T-helper 1 cell (primary cell): ENCODE data around the gene MYH7B.
A peak's percentile ranks its signal among the peaks of the same experiment; 100 is the strongest.

Experiments used
- DNase-seq, 5 donors: peaks; one replicate each; pipeline ENCODE4 v3.0.0-alpha.2; 2012 to 2020

The MYH7B gene

GRCh38 chr20:34994509-34995131 is 39.0 kb downstream of the MYH7B start:
- no peak for DNase-seq

- DNase-seq, result no peak
These were observed 39.5 kb downstream of the MYH7B start for GRCh38 chr20:34995192-34995591.

- no peak for DNase-seq
These were observed 40.0 kb downstream of the MYH7B start for GRCh38 chr20:34995696-34996095.

- DNase-seq, result no peak
These were observed 40.8 kb downstream of the MYH7B start for GRCh38 chr20:34996243-34997028.

GRCh38 chr20:34997131-34997561 is 41.5 kb downstream of the MYH7B start:
- no peak for DNase-seq

- no peak for DNase-seq
These were observed 42.1 kb downstream of the MYH7B start for GRCh38 chr20:34997774-34998173.

GRCh38 chr20:34998331-34998950 is 42.8 kb downstream of the MYH7B start:
- no peak for DNase-seq

GRCh38 chr20:34999021-34999451 is 43.4 kb downstream of the MYH7B start:
- DNase-seq, result no peak

- no peak for DNase-seq
These were observed 44.1 kb downstream of the MYH7B start for GRCh38 chr20:34999782-35000181.

- no peak for DNase-seq
These were observed 44.7 kb downstream of the MYH7B start for GRCh38 chr20:35000311-35000921.

- DNase-seq, result no peak
These were observed 45.4 kb downstream of the MYH7B start for GRCh38 chr20:35000922-35001595.

- no peak for DNase-seq
These were observed 46.1 kb downstream of the MYH7B start for GRCh38 chr20:35001596-35002362.

- DNase-seq, result no peak
These were observed 47.0 kb downstream of the MYH7B start for GRCh38 chr20:35002426-35003210.

GRCh38 chr20:35003211-35004031 is 47.8 kb downstream of the MYH7B start:
- peak in 1 of 5 donors; percentile 8 for DNase-seq

- peak in 1 of 5 donors; percentile 1 for DNase-seq
These were observed 48.5 kb downstream of the MYH7B start for GRCh38 chr20:35004051-35004725.

GRCh38 chr20:35004749-35005462 is 49.2 kb downstream of the MYH7B start:
- peak in 1 of 5 donors; percentile 6 for DNase-seq
